GM12878 (cell line): ENCODE data around the gene C4orf51. TPM values are rescaled to one million over a fixed set of nuclear protein-coding genes. Genes with fewer than 3 reads are reported as not detected.
A peak's percentile ranks its signal among the peaks of the same experiment; 100 is the strongest.

ENCODE experiments used
- ATAC-seq: fragments of 200-7000 bp; cut with Tn5 transposase; 3 replicates; pipeline ENCODE4 v1.9.1; 2020; ENCODE audit warnings: mild to moderate bottlenecking, moderate library complexity
- BruUV-seq: library from RNA; stranded (reverse); fragments of 400-500 nt; replicated peaks from 2 replicates; lab custom pipeline; 2021; lab: Mats Ljungman, UMichigan
- CTCF ChIA-PET: fragments of 300-600 bp; sonication (Branson Sonifier 250); formaldehyde crosslinking; extraction: SDS; loops from one replicate; lab custom pipeline; 2021; ENCODE audit warnings: inconsistent platforms; lab: Yijun Ruan, JAX
- POLR2A ChIA-PET: fragments of 350-600 bp; formaldehyde crosslinking; extraction: SDS; loops from one replicate; lab custom pipeline; 2021; ENCODE audit warnings: inconsistent platforms; lab: Charles Lee
- RAD21 ChIA-PET: fragments of 300-600 bp; sonication (Branson Sonifier 250); formaldehyde crosslinking; loops from one replicate; lab custom pipeline; 2023; ENCODE audit warnings: antibody characterized with exemption; ENCODE audit not compliant: unreplicated experiment; lab: Charles Lee
- SMC1A ChIA-PET: fragments of 300-600 bp; sonication (Branson Sonifier 250); formaldehyde crosslinking; loops from one replicate; lab custom pipeline; 2023; ENCODE audit not compliant: unreplicated experiment, uncharacterized antibody; lab: Charles Lee
- DNase-seq: peaks from one replicate; pipeline ENCODE4 v3.0.0-alpha.2; 2011; ENCODE audit warnings: low read depth, low spot score
- FAIRE-seq: peaks from 3 replicates; lab custom pipeline; 2011; peaks lifted over from hg19 to GRCh38; lab: Jason Lieb, UNC
- H2AFZ ChIP-seq: 2 replicates; pipeline ENCODE4 v1.6.0; 2011; ENCODE audit warnings: low read depth, low read length, control low read depth; ENCODE audit not compliant: control insufficient read depth
- H3K27ac ChIP-seq: 2 replicates; pipeline ENCODE4 v1.5.1; 2011; ENCODE audit warnings: control low read depth; ENCODE audit not compliant: control insufficient read depth, insufficient read depth
- H3K27me3 ChIP-seq, 2 experiments: replicated peaks in 1 of 2; 2 replicates each; pipeline versions ENCODE4 v1.6.0 to v1.6.1; 2011; ENCODE audit warnings: low read length in 1 of 2; ENCODE audit not compliant: control insufficient read depth in 2 of 2, insufficient read depth in 2 of 2
- H3K36me3 ChIP-seq, 2 experiments: 2 replicates each; pipeline ENCODE4 v1.5.1; 2011; ENCODE audit warnings: low read length in 1 of 2; ENCODE audit not compliant: control insufficient read depth in 2 of 2, insufficient read depth in 2 of 2
- H3K4me1 ChIP-seq: 2 replicates; pipeline ENCODE4 v1.6.1; 2011; ENCODE audit warnings: mild to moderate bottlenecking, low read length, moderate library complexity, mixed read lengths; ENCODE audit not compliant: control insufficient read depth, insufficient read depth
- H3K4me2 ChIP-seq: 2 replicates; pipeline ENCODE4 v1.6.0; 2011; ENCODE audit warnings: control low read depth; ENCODE audit not compliant: control insufficient read depth, insufficient read depth
- H3K4me3 ChIP-seq: fragments of 200-600 bp; sonication (generic); 2 replicates; pipeline ENCODE4 v1.5.1; 2016
- H3K79me2 ChIP-seq: 2 replicates; pipeline ENCODE4 v1.6.0; 2011; ENCODE audit warnings: low read length; ENCODE audit not compliant: control insufficient read depth, insufficient read depth
- H3K9ac ChIP-seq: 2 replicates; pipeline ENCODE4 v1.8.0; 2011; ENCODE audit warnings: low read length, control low read depth, mixed read lengths; ENCODE audit not compliant: control insufficient read depth, insufficient read depth
- H3K9me3 ChIP-seq: replicated peaks from 3 replicates; pipeline ENCODE4 v1.5.1; 2011; ENCODE audit warnings: mild to moderate bottlenecking, low read length; ENCODE audit not compliant: control insufficient read depth, insufficient read depth
- H4K20me1 ChIP-seq: 2 replicates; pipeline ENCODE4 v1.6.0; 2011; ENCODE audit not compliant: control insufficient read depth, insufficient read depth
- CHD4 ChIP-seq: fragments of 200-600 bp; sonication (generic); IDR thresholded peaks from 2 replicates; pipeline ENCODE4 v1.6.1; 2016; ENCODE audit warnings: mild to moderate bottlenecking
- FOS ChIP-seq: IDR thresholded peaks from 3 replicates; pipeline ENCODE4 v1.6.1; 2011; ENCODE audit warnings: borderline replicate concordance; ENCODE audit not compliant: insufficient read length; ENCODE audit errors: extremely low read depth
- GABPA ChIP-seq: IDR thresholded peaks from 2 replicates; pipeline ENCODE4 v1.6.1; 2014; ENCODE audit warnings: antibody characterized with exemption, low read depth, mild to moderate bottlenecking, inconsistent platforms
- JUNB ChIP-seq: IDR thresholded peaks from 2 replicates; pipeline ENCODE4 v1.6.1; 2016; ENCODE audit warnings: antibody characterized with exemption, mild to moderate bottlenecking
- JUND ChIP-seq: IDR thresholded peaks from 2 replicates; pipeline ENCODE4 v1.6.1; 2012; ENCODE audit warnings: low read depth, mild to moderate bottlenecking, low read length, improper control_type of control experiment, moderate library complexity
- MXI1 ChIP-seq: fragments of 150-350 bp; IDR thresholded peaks from 2 replicates; pipeline ENCODE4 v1.6.1; 2011; ENCODE audit warnings: low read depth, mild to moderate bottlenecking, inconsistent platforms, low read length, improper control_type of control experiment
- NRF1 ChIP-seq: conservative IDR thresholded peaks from 2 replicates; pipeline ENCODE4 v1.6.1; 2011; ENCODE audit warnings: mild to moderate bottlenecking, low read depth, low read length, improper control_type of control experiment
- PKNOX1 ChIP-seq: fragments of 450-650 bp; IDR thresholded peaks from 2 replicates; pipeline ENCODE4 v1.6.1; 2016; ENCODE audit warnings: mild to moderate bottlenecking
- POLR2AphosphoS5 ChIP-seq: IDR thresholded peaks from 2 replicates; pipeline ENCODE4 v1.6.1; 2011; ENCODE audit warnings: mild to moderate bottlenecking, low read length, inconsistent platforms
- SKIL ChIP-seq: fragments of 450-650 bp; IDR thresholded peaks from 2 replicates; pipeline ENCODE4 v1.6.1; 2017; ENCODE audit warnings: mild to moderate bottlenecking, low read depth, inconsistent platforms; ENCODE audit not compliant: poor library complexity, severe bottlenecking
- SMC3 ChIP-seq: IDR thresholded peaks from 2 replicates; pipeline ENCODE4 v1.6.1; 2011; ENCODE audit warnings: low read length, improper control_type of control experiment, borderline replicate concordance
- SUZ12 ChIP-seq: fragments of 200-600 bp; sonication (generic); IDR thresholded peaks from one replicate; pipeline ENCODE4 v1.6.1; 2018; ENCODE audit warnings: antibody characterized with exemption, mild to moderate bottlenecking; ENCODE audit not compliant: unreplicated experiment
- USF2 ChIP-seq: IDR thresholded peaks from 2 replicates; pipeline ENCODE4 v1.6.1; 2011; ENCODE audit warnings: low read depth, low read length, improper control_type of control experiment, borderline replicate concordance
- ZBTB33 ChIP-seq: fragments of 450-650 bp; IDR thresholded peaks from 2 replicates; pipeline ENCODE4 v1.6.1; 2017; ENCODE audit warnings: mild to moderate bottlenecking
- ZNF207 ChIP-seq: fragments of 450-650 bp; IDR thresholded peaks from 2 replicates; pipeline ENCODE4 v1.6.1; 2014; ENCODE audit warnings: antibody characterized with exemption, mild to moderate bottlenecking, borderline replicate concordance
- WGBS: methylation state at CpG from one replicate; pipeline ENCODE4 v1.1.6; 2016; ENCODE audit warnings: low lambda C conversion rate; ENCODE audit not compliant: insufficient replicate concordance, insufficient coverage; ENCODE audit errors: missing lambda C conversion rate; 5-methylcytosine and 5-hydroxymethylcytosine counted together
- in situ Hi-C: fragments of 300-500 bp; cut with MboI; formaldehyde crosslinking; loops from 9 replicates; pipeline ENCODE4 v1.14.3; 2018; ENCODE audit warnings: mixed read lengths
- intact Hi-C: fragments of 100-400 bp; cut with micrococcal nuclease; formaldehyde crosslinking; loops from one replicate; pipeline ENCODE4 v1.14.2; 2022; ENCODE audit not compliant: unreplicated experiment
- polyA plus RNA-seq, 11 experiments: library from polyadenylated mRNA; depleted of rRNA in 4 of 11; unstranded in 6 of 11; stranded (reverse) in 5 of 11; fragments of >200 nt; fragmentation: Nextera tagmentation in 4 of 11; fragmentation: Illumina TruSeq in 1 of 11; extraction: Ambion mirVana in 4 of 11; extraction: Trizol in 1 of 11; gene quantifications; 1 replicate in 1 of 11; 2 replicates in 10 of 11; pipeline versions ENCODE4 v1.2.1 to v1.2.3, GENCODE V29; 2011 to 2016; ENCODE audit warnings: inconsistent platforms in 2 of 11, missing spikeins in 2 of 11, low read depth in 1 of 11
- total RNA-seq, 4 experiments: library from RNA; depleted of rRNA in 3 of 4; stranded (reverse); fragments of >200 nt in 3 of 4; fragmentation: Illumina TruSeq in 1 of 4; extraction: Trizol in 1 of 4; gene quantifications; 2 replicates each; pipeline versions ENCODE4 v1.2.1 to v1.2.3, GENCODE V29; 2013 to 2021

C4orf51 gene
- total and polyA plus RNA-seq, 10 of the 15 experiments (the other 5 are each of a cell fraction or from before 2014, with no cell fraction given): not detected

GRCh38 chr4:145773581-145774234, 93.8 kb downstream of the C4orf51 start (continued):
- TF ChIP-seq ZNF207 (no peak), SMC3 (no peak)

- 89% methylated on average over 6 of the region's 6 CpGs for WGBS
- no peak for FAIRE-seq
- CTCF ChIA-PET: no interaction called here
- no peak for TF ChIP-seq USF2
- no peak for TF ChIP-seq NRF1
- no peak for TF ChIP-seq PKNOX1
- TF ChIP-seq ZBTB33: no peak
- TF ChIP-seq SKIL: no peak
- no peak for TF ChIP-seq JUNB
- no peak for TF ChIP-seq SUZ12
- TF ChIP-seq MXI1: no peak
- no peak for TF ChIP-seq CHD4
- TF ChIP-seq FOS: no peak
- TF ChIP-seq POLR2AphosphoS5: no peak
- TF ChIP-seq GABPA: no peak
- no peak for TF ChIP-seq JUND
These were observed 94.5 kb downstream of the C4orf51 start for GRCh38 chr4:145774473-145774872.

More at GRCh38 chr4:145774473-145774872, 94.5 kb downstream of the C4orf51 start:
- ATAC-seq (no peak), DNase-seq (no peak)
- in situ Hi-C loops (no loop called here), intact Hi-C loops (no loop called here)
- ChIA-PET RAD21 (interaction anchor here (0.7 to 1.2 kb wide), 2 partner anchors 51 to 150 kb away, joined by 3 read pairs; no protein-coding TSS in a partner anchor), SMC1A (interaction anchor here (0.6 to 1.8 kb wide), 4 partner anchors 18 to 158 kb away, joined by 3 to 5 read pairs (median 3); no protein-coding TSS in a partner anchor), POLR2A (no interaction called here)
- Histone ChIP-seq H3K36me3 (peaks cover 11 to 24% of the 10 kb centered on the region in 2 experiments), H3K27ac (peak overlapping the region; percentile 38), H3K27me3 (no peaks in the 10 kb centered on the region), H3K9me3 (no peaks in the 10 kb centered on the region), H3K4me1 (peaks cover 35% of the 10 kb centered on the region), H2AFZ (no peak overlapping the region), H4K20me1 (no peaks in the 10 kb centered on the region), H3K79me2 (no peaks in the 10 kb centered on the region), H3K9ac (no peak overlapping the region), H3K4me3 (no peak overlapping the region), H3K4me2 (peak overlapping the region; percentile 6; the same call in 1 of the 2 replicates)
- BruUV-seq: no TSS peak
